ENCODE results near the gene CRY1. TPM values are rescaled to one million over a fixed set of nuclear protein-coding genes. Genes with fewer than 3 reads are reported as not detected.
"Not testable (repeated sequence)": the region's sequence is repeated elsewhere in the genome, so short reads cannot be mapped to it uniquely, and the experiment has no call there.

The CRY1 gene
- total RNA-seq, 1 donor from 2014 or later: 17.6 TPM

- DNase-seq (ENCODE audit: low spot score): not testable (repeated sequence)
These were observed 90.7 kb downstream of the CRY1 start for GRCh38 chr12:107002665-107003064.

- no peak for DNase-seq (ENCODE audit: low spot score)
These were observed 93.9 kb downstream of the CRY1 start for GRCh38 chr12:106999446-106999845.

DNA sequence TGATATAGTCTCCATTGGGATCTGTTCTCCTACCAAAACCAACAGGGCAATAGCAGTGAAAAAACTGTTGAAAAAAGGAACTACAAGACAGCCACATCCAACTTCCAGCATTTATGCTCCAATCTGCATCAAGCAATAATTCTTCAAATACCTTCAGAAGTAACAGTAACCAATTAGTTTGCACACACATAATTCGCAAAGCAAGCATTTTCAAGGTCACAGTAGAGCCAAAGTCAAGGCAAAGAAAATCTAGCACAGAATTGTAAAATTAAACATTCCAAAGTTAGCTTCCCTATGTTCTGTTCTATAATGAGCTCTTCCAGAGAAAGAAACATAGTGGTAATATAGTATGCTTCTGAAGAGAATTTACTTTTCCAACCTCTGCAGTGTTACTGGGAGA is 95.4 kb downstream of the CRY1 start:
- no peak for DNase-seq (ENCODE audit: low spot score)

DNA sequence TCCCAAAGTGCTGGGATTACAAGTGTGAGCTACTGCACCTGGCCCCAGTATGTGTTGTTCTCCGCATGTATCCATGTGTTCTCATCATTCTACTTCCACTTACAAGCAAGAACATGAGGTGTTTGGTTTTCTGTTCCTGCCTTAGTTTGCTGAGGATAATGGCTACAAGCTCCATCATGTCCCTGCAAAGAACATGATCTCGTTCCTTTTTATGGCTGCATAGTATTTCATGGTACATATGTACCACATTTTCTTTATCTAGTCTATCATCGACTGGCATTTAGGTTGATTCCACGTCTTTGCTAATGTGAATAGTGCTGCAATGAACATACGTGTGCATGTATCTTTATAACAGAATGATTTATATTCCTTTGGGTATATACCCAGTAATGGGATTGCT is 97.2 kb downstream of the CRY1 start:
- not testable (repeated sequence) for DNase-seq (ENCODE audit: low spot score)

DNA sequence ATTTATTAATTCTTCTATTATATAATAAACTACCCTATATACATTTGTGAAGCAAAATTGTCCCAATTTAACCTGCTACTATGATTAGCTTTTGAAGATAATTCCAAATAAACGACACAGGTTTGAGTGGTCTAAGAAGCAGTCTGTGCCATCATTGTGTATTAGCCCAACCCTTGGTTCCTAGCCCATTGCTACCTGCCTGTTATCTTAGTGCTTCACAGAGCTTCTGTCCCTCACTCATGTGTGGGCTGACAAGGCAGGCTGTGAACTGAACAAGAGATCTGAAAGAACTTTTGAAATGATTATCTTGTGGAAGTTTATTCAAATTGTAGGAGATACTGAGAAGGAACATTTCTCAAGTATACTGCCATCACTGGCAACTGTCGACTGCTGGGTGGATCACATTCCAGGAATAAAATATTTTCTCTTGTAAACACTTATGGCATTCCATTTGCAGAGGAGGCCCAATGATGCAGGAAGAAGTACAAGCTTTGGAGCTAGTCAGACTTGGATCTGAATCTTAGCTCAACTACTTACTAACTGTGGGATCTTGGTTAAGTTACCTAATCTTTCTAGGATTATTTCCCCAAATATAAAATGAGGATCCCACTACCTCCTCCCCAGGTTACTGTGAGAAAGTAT is 98.6 kb downstream of the CRY1 start:
- DNase-seq (ENCODE audit: low spot score): no peak

- DNase-seq (ENCODE audit: low spot score): no peak
These were observed 105.5 kb downstream of the CRY1 start for GRCh38 chr12:106987846-106988245.

- DNase-seq (ENCODE audit: low spot score): peak; percentile 91
These were observed 106.5 kb downstream of the CRY1 start, which contains the start of gene MTERF2 for GRCh38 chr12:106986625-106987389. Gene MTERF2, minus strand, starts transcription at chr12:106987146. Its CDS starts 8,432 bp downstream, at chr12:106978714.

GRCh38 chr12:106986135-106986534 is 107.2 kb downstream of the CRY1 start:
- no peak for DNase-seq (ENCODE audit: low spot score)

GRCh38 chr12:106985479-106985878 is 107.9 kb downstream of the CRY1 start:
- no peak for DNase-seq (ENCODE audit: low spot score)

- DNase-seq (ENCODE audit: low spot score): no peak
These were observed 108.7 kb downstream of the CRY1 start for GRCh38 chr12:106984588-106985137.

- no peak for DNase-seq (ENCODE audit: low spot score)
These were observed 111.1 kb downstream of the CRY1 start for GRCh38 chr12:106982229-106982628.

DNA sequence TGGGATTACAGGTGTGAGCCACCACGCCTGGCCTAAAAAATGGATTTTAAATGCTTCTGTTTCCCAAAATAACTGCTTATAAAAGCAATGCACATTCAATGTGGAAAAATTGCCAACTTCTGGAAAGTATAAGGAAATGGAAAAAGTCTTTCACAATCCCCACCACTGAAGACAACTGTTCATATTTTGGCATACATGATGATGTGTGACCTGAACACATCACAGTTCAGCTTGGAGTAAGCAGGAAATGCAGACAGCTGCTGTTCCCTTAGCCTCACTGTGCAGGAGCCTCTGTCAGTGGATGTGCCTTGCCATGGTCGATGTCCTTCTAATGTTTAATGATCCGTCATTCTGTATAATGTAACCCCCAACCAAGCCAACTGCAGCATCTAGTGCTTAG is 111.6 kb downstream of the CRY1 start:
- DNase-seq (ENCODE audit: low spot score): no peak

GRCh38 chr12:106980944-106981343 is 112.4 kb downstream of the CRY1 start:
- no peak for DNase-seq (ENCODE audit: low spot score)

DNA sequence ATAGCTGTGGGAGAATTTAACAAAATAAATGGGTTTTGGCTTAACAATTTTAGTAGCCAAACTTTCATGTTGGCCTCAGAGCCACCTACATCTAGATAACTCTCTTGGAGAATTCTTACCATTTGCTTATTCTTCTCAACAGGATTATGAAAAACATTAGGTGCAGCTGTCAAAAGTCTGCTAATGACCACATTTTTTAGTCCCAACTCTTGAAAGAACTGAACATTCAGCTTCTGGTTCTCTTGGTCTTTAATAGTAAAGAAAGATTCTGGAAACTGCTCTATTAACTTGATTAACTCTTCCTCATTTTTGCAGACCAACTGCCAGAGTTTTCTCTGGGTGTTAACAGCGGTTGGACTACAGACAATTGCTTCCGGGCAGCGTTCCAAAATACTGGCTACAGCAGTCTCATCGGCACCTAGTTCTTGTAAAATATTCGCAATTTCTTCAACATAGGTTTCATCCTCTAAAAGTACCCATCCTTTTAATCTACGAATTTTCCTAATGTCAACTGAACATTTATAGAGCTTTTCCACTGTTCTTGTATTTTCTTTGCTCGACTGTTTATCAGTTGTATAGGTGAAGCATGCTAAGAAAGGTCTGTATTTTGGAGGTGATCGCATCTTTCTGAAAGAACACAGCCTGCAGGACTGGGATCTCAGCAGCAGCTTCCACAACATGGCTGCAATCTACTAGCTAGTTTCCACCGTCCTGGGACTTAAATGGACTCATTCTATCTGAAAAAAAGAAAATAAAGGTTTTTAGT is 115.1 kb downstream of the CRY1 start:
- peak; percentile 59 for DNase-seq (ENCODE audit: low spot score)

DNA sequence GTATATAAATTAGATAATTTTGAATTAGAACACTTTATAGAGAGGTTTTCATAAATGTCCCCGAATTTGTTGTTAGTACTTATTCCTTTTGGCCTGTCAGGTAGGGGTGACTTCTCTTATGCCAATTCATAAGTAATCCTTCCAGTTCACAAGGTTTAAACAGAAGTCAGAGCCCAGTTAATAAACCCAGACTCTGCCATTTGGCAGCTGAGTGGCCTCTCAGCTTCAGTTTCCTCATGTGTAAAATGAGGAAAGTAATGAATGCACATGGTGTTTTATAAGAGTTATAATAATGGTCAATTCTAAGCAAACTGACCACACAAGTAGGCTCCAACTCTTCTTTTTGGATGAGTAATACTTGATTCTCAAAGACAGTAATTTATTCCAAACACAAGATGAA is 116.7 kb downstream of the CRY1 start:
- no peak for DNase-seq (ENCODE audit: low spot score)

GRCh38 chr12:106975993-106976658 is 117.2 kb downstream of the CRY1 start:
- DNase-seq (ENCODE audit: low spot score): no peak

GRCh38 chr12:106975098-106975497 is 118.3 kb downstream of the CRY1 start:
- no peak for DNase-seq (ENCODE audit: low spot score)

GRCh38 chr12:106974511-106974910 is 118.8 kb downstream of the CRY1 start:
- DNase-seq (ENCODE audit: low spot score): no peak

DNA sequence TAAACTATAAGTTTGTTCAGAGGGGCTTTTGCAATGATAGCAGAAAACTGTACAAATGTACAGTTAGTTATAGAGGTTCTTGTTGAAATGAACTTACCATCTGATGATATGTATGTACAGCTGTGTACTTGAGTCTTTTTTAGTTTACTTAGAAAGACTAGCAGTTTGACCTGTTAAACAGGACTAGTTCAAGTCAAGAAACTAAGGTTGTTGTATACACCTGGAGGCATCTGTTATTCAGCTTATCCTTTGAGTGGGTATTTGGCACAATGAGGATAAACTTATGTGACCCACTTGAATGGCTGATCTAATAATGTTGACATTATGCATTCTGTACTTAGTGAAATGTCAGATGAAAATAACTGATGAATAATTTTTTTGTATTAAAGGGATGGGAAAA is 119.8 kb downstream of the CRY1 start:
- no peak for DNase-seq (ENCODE audit: low spot score)

- no peak for DNase-seq (ENCODE audit: low spot score)
These were observed 122.3 kb downstream of the CRY1 start for GRCh38 chr12:106971065-106971464.

- DNase-seq (ENCODE audit: low spot score): no peak
These were observed 128.8 kb downstream of the CRY1 start for GRCh38 chr12:106964526-106964925.

- no peak for DNase-seq (ENCODE audit: low spot score)
These were observed 131.1 kb downstream of the CRY1 start for GRCh38 chr12:106962286-106962685.

Data from mucosa of gallbladder (tissue), 1 donor.